Urothelium cell line (cell line): ENCODE measurements around the gene SLC35F3.
"Not testable (repeated sequence)": the region's sequence is repeated elsewhere in the genome, so short reads cannot be mapped to it uniquely, and the experiment has no call there.

ENCODE experiments used
- DNase-seq: peaks from one replicate; pipeline ENCODE4 v3.0.0; 2011; ENCODE audit warnings: low spot score, mixed read lengths
- FAIRE-seq: peaks from 2 replicates; lab custom pipeline; 2011; peaks lifted over from hg19 to GRCh38; lab: Jason Lieb, UNC

Gene SLC35F3

DNA sequence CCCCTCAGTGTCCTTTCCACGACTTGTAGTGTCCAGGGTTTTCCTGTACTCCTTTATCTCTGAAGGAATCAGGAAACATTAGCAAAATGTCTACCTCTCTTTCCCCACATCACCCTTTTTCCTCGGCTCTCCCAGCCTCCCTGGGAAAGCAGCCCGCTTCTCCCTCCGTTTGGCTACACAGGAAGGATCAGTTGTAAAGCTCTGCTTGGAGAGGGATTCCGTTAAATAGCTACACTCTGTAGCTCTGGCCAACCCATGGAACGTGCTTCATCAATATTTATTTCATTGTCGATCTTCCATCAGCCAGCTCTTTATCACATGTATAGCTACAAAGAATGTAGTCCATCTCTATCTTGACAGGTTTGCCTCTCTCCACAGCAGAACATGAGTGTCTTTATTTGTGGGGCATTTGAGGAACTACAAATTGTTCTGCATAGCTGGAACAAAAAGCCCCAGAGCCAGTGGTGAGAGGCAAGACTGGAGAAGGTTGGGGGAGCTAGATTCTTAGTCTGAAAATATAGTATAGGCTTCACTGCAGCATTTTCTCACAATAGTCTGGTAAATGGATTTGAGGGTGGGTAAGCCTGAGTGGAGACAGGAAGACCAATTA, 191.8 kb downstream of the SLC35F3 start:
- FAIRE-seq (no peak), DNase-seq (no peak)

DNA sequence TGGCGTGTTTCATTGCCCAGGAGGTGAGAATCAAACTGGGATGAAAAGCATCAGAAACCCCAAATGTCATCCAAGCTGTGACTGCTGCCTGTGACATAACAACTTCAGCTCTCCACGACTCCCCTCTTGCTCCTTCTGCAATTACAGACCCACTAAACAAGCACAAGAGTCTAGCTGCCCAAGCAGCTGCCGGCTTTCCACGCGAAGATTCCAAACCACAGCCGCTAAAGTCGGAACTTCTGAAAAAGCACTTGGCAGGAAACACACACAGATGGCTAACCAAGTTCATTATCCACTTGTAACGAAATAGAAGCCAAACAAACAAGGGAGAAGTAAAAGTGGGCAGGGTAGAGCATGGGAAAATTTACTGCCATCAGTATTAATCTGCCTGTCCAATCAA, 198.1 kb downstream of the SLC35F3 start:
- DNase-seq: no peak
- no peak for FAIRE-seq

DNA sequence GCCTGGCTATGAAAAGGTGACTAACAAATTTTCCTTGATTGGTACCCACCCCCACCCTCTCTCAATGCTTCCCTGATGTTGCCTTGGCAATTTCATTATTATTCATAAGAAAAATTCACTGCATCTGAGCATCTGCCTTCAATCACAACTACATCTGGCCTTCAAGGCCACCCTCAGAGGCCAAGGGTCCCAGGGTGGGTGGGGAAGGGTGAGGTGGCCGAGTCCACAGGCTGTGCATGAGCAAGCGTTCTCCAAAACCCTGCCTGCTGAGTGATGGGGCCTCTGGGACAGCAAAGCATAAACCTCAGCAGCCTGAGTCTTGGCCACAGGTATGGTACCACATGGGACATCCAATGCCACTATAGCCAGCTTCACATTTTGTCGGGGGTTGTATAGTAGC, 198.7 kb downstream of the SLC35F3 start:
- FAIRE-seq: no peak
- no peak for DNase-seq

DNA sequence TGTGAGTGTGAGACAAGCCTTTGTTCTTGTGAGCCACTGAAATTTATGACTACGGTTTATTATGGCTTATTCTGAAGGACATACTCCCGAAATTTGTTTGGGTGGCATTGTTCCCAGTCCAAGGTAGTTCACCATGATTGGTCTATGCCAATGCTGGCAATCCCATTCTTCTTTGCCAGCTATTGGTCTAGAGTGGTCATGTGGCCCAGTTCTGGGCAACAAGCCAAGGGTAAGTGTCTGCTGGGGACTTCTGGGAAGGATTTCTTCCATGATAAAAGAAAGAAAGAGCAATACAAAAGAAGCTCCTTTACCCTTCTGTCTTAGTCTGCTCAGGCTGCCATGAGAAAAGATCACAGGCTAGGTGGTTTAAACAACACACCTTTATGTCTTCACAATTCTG, 201.6 kb downstream of the SLC35F3 start:
- DNase-seq: no peak
- FAIRE-seq: no peak

DNA sequence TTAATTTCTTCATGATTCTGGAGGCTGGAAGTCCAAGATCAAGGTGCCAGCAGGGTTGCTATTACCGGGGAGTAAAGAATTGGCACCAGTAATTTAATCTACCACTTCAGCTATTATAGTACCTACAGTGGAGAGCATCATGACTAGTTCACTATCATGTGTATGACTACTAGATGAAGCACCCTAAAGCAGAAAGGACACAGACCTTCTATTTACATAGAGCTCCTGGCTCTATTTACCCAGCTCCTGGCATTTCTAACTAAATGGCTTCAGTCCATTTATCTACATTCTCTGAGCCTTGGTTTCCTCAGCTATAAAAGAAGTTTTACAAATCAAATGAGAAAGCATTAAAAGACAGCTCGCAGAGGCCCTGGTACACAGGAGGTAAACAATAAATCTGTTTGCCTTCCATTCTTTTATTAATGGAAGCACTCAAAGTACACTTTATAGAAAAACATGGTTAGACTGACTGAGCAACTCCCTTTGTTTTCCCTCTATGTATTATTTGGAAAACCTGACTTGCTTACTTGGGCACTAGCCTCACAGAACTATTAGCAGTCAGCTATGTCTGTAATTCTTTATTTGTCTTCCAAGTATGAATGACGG, 203.0 kb downstream of the SLC35F3 start:
- DNase-seq: no peak
- FAIRE-seq: no peak

DNA sequence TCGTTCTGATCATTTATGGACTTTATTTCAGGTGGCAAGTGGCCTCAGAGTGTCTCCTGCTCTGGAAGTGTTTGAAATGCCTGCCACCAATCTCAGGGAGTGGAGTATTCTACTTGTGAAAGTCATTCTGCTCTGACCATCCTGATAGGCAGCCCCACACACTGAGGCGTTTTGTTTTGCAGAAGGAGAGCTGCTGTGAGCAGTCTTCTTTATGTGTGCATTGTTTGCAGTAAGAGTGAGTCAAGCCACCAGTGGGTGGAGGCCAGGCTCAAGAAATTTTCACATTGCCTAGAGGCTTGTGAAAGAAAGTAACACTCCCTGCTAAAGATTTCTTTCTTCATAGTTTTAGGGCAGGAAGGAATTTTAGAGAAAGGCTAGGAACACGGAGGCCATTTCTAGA, 204.4 kb downstream of the SLC35F3 start:
- FAIRE-seq (no peak), DNase-seq (no peak)

DNA sequence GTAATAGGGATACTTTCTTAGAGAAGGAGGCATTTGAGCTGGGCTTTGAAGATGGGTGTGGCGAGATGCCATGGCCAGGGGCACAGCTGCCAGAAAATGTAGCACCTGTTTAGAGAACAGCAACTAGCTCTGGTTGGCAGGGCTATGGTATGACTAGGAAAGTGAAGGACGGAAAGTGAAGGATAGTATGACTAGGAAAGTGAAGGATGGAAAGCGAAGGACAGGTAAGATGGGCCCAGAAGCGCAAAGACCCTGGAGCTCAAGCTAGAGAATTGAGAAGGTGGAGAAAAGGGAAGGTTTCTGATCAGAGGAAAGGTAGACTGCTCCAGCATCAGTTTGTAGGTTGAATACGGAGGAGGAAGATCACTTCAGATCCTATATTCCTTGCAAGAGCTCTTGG, 205.4 kb downstream of the SLC35F3 start:
- no peak for DNase-seq
- peak; percentile 17 for FAIRE-seq

DNA sequence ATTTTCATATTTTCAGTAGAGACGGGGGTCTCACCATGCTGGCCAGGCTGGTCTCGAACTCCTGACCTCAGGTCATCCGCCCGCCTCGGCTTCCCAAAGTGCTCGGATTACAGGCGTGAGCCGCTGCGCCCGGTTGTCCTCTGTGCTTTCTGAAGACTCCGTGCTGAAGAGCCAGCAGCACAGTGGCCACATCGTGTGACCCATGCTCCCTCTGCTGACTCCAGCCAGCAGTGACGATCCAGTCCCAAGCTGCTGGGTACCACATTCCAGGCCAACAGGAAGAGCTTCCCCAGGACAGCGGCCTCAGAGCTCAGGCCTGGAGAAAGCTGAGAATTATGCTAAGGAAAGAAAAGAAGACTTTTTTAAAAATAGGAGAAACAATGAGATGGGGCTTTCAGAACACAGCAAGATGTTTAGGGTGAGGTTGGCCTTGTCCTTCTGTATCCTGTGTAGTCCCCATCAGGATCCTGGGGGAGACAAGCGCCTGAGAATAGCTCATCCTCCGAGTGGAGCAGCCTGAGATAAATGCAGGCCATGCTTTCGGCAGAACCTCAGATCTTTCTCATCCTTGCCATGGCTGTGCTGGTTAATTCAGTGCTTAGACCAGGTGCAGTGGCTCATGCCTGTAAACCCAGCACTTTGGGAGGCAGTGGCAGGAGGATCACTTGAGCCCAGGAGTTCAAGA, 207.1 kb downstream of the SLC35F3 start:
- FAIRE-seq: no peak
- DNase-seq: peak; percentile 63

DNA sequence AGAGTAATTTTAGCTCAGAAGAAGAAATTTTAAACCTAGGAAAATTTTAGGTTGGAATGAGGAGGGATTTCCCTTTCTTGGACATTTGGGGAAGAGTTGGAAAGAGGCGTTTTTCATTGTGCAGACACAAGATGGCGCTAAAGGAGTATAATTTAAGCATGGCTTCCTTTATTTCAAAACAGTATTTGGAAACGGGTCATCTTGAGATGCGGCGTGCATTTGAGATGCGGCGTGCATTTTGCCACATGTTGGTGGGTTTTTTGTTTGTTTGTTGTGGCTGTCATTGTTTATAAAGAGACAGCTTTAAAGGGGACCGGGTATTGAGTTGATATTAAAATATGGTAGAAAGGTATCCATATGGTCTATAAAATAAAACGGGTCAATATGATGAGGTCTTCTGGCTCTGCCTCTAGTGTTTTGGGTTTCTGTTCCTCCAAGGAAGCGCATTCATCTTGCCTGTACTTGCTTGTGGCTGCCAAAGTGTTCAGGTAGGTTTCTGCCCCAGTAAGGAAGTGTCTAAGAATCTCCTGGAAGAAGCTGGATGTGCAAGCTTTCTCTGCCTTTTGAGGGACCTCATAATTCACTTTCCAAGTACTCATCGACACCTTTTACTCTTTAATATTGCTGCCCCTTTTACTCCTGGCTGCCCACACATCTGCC, 210.3 kb downstream of the SLC35F3 start:
- peak; percentile 51 for DNase-seq
- peak; percentile 5 for FAIRE-seq

DNA sequence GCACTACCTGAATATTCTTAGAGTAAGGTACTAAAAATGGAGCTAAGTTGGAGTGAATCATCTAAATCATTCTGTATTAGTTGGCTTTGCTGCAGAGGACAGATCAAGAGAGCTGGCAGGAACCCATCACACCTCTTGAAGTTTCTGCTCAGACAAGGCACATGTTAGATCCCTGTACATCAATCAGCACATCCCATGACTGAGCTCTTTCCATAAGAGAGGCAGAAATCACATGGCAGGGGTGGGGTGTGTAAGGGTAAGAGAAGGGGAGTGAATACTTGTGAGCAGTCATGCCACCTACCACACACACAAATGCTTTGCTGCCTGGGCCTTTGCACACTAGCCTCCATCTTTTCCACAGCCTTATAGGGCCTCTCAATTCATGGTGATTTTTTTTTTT, 214.4 kb downstream of the SLC35F3 start:
- DNase-seq: no peak
- FAIRE-seq: no peak

DNA sequence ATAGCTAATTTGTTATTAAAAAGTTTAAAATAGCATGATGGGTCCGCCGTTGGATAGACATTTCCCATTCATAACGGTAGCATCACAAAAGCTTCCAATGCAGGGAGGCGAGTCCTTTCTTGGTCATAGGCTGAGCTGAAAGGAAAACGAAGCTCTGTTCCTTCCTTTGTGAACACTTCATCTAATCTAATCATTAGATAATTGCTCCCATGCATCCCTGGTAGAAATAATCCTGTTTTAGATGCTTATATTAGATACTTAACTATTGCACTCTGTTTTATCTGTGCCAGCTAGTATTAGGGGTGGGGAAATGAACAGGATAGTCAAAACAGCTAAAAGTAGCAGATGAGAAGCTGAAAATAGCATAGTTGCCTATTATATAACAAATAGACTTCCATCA, 215.0 kb downstream of the SLC35F3 start:
- FAIRE-seq (no peak), DNase-seq (no peak)

DNA sequence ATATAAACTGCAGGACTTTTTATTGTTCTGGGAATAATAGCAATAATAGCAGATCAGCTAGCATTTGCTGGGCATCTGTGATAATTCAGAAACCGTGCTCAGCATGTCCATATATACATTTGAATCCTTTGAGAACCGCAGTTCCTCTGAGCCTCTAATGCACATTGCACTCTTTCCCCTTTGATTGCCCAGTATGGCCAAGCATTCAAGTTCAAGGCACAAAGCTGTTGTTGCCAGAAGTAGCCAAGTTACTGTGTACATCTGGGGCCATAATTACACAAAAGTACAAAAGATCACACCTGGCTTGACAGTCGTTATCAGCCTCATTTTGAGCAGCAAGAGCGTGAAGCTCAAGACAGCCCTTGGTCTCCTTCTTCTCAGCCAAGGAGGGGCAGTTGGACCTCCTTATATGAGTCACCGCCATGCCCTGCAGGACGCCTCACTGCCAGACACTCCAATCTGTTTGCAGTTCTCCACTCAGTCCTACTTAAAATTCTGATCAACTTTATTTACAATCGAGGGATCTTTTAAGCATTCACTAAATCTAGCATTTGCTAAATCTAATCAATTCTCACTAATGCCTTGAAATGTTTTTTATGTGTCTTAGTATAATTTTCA, 216.0 kb downstream of the SLC35F3 start:
- FAIRE-seq (peak; percentile 17), DNase-seq (peak; percentile 24)

DNA sequence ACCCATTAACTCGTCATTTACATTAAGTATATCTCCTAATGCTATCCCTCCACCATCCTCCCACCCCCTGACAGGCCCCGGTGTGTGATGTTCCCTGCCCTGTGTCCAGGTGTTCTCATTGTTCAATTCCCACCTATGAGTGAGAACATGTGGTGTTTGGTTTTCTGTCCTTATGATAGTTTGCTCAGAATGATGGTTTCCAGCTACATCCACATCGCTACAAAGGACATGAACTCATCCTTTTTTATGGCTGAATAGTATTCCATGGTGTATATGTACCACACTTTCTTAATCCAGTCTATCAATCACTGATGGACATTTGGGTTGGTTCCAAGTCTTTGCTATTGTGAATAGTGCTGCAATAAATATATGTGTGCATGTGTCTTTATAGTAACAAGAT, 217.2 kb downstream of the SLC35F3 start:
- not testable (repeated sequence) for FAIRE-seq, DNase-seq

DNA sequence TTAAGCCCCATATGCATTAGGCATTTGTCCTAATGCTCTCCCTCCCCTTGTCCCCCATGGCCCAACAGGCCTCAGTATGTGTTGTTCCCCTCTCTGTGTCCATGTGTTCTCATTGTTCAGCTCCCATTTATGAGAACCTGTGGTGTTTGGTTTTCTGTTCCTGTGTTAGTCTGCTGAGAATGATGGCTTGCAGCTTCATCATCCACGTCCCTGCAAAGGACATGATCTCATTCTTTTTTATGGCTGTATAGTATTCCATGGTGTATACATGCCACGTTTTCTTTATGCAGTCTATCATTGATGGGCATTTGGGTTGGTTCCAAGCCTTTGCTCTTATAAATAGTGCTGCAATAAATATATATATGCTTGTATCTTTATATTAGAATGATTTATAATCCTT, 218.1 kb downstream of the SLC35F3 start:
- not testable (repeated sequence) for FAIRE-seq, DNase-seq

DNA sequence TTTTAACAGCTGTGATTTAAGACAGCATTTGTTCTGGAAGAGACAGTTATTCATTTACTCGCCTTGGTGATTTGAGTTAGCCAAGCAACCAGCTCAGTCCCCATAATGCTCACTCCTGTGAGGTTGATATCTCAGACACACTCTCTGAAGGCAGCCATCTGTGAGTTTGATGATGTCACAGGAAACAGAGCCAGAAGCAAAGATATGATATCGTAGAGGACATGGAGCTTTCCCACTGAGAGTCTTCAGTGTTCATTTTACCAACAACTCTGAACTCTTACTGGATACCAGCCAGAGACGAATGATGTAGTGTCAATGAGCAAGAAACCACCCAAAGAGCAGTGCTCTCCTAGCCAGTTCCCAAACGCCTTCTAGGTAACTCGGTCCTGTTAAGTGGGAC, 219.4 kb downstream of the SLC35F3 start:
- DNase-seq (no peak), FAIRE-seq (no peak)

DNA sequence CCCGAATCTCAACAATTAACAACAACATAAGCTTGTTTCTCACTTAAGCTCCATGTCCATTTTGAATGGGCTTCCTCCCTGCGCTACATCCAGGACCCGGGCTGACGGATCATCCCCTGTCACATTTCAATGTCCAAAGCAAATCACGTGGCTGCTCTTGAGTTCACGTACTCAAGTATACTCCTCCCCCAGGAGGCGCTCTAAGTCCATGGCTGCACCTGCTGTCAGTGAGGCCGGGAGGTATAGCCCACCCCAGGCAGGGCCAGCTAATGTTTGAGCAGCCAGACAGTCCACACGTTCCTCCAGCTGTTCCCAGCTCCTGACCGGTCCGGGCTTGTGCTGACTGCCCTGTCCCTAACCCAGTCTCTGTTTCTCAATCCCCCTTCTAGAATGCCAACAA, 220.8 kb downstream of the SLC35F3 start:
- FAIRE-seq (peak; percentile 61), DNase-seq (peak; percentile 46)

DNA sequence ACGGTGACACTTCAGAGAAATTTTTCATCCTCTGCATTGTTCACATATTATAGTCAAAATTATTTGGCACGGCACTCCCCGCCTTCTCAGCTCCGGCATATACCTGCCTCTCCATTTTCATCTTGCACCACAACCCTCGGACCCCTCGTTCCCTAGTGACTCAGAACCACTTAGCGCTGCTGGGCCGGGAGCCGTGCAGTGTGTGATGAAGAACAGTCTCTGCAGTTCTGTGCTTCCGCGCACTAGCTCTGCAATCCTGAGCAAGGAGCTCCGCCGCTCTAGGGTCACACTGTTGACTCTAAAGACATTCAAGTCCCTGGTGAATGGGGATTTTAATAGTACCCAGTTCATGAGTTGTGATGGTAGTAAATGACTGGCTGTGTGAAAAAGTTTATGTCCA, 221.2 kb downstream of the SLC35F3 start:
- FAIRE-seq: no peak

DNA sequence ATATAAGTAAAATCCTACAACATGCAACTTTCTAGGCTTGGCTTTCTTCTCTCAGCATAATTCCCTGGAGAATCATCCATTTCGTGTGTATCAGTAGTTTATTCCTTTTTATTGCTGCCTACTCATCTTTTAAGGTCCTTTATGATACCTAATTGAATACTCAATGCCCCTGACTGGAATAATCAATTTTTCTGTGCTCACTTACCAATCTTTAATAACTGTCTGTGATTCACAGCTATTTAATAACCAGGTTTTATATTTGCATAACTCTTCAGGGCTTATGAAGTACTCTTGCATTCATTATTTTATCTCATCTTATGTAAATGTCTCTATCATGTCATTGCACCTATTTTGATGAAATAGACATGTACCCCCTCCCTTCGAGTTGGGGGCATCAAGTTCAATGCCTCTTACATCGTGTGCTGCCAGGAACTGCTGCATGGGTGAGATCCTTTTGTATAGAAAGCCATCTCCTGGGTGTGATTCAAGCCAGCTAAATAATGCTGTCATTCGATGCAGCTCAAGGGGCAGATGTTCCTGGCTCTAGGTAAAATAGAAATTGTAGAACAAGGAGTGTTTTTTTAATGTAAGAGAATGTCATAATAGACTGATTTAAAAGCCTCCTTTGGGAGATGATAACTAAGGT, 222.7 kb downstream of the SLC35F3 start:
- DNase-seq (no peak), FAIRE-seq (no peak)

More for the DNA sequence above, 221.2 kb downstream of the SLC35F3 start:
- no peak for DNase-seq

DNA sequence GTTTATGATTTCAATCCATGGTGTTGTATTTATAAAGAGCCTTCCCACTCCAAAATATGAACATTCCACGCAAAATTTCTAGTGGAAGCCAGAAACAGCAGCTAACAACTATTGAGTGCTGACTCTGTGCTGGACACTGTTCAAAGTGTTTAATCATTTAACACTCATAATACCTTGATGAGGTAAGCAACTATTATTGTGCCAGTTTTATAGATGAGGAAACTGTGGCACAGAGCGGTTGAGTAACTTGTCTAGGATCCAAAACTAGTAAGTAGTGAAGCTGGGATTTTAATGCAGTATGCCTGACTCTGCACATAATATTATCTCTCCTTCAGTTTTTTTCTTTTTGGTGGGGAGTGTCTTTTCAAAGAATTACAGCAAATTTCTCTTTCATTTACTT, 228.3 kb downstream of the SLC35F3 start:
- FAIRE-seq (no peak), DNase-seq (no peak)

DNA sequence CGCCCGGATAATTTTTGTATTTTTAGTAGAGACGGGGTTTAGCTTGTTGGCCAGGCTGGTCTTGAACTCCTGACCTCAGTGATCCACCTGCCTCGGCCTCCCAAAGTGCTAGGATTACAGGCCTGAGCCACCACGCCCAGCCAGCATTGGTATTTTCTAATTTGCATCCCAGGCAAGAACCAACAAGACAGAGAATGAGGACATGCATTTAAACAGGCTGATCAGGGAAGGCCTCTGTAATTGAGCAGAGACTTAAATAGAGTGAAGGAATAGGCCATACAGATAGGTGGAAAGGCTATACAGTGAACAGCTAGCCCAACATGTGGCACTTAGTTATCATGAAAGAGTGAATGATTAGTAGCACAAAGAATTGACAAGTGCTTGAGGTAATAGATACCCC, 230.4 kb downstream of the SLC35F3 start:
- DNase-seq (no peak), FAIRE-seq (no peak)

DNA sequence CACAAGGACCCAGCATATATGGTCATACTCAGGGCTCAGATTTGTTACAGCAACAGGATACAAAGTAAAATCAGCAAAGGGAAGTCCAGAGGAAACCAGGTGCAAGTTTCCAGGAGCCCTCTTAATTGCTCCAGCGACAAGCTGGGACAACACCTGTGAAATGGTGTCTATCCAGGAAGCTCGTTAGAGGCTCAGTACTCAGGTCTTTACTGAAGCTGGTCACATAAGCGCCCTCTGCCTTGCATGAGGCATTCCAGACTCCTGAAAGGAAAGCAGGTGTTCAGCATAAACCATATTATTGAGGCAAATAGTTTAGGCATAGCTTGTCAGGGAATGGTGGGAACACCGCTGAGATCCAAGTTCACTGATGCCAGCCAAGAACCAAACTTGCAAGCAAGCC, 231.0 kb downstream of the SLC35F3 start:
- DNase-seq (no peak), FAIRE-seq (no peak)
